OCI-LY1 (cell line): ENCODE results near the gene INS.

Source experiments
- EZH2 ChIP-seq: fragments of 200-600 bp; sonication (generic), shearing (Covaris generic); IDR thresholded peaks from 2 replicates; pipeline ENCODE4 v1.8.0; 2017; ENCODE audit warnings: borderline replicate concordance, mixed run types, mild to moderate bottlenecking, antibody characterized with exemption, low read length, moderate library complexity, mixed read lengths
- TF ChIP-seq, protein P1 (sequence below): fragments of 200-600 bp; sonication (generic), shearing (Covaris generic); IDR thresholded peaks from 2 replicates; pipeline ENCODE4 v1.5.1; 2017; ENCODE audit warnings: mild to moderate bottlenecking, antibody characterized with exemption, low read length, moderate library complexity, mixed read lengths

DNA sequence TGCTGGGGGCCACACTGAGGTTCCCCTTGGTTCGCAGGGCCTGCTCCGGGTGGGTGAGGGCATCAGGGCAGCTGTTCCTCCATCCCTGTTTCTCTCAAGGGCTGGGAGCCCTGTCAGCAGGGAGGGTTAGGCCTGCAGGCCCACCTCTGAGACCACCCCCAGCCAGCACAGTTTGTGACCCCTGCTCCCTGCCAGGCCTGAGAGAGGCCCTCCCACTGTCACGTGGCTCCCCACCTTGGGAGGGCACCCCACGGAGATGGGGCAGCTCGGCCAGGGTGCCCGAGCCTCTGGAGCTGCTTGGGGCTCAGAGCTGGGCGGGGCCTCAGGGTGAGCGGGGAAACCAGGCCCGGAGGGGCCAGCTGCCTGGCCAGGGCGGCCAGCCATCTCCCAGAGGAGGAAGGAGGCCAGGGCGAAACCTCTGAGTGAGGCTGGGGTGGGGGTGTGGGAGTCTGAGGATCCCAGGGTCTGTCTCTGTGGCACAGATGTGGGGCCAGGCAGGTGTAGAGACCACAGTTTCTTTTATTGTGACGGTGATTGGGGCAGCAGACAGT lies 2.5 kb upstream of the INS start:
- TF ChIP-seq, protein P1, sequence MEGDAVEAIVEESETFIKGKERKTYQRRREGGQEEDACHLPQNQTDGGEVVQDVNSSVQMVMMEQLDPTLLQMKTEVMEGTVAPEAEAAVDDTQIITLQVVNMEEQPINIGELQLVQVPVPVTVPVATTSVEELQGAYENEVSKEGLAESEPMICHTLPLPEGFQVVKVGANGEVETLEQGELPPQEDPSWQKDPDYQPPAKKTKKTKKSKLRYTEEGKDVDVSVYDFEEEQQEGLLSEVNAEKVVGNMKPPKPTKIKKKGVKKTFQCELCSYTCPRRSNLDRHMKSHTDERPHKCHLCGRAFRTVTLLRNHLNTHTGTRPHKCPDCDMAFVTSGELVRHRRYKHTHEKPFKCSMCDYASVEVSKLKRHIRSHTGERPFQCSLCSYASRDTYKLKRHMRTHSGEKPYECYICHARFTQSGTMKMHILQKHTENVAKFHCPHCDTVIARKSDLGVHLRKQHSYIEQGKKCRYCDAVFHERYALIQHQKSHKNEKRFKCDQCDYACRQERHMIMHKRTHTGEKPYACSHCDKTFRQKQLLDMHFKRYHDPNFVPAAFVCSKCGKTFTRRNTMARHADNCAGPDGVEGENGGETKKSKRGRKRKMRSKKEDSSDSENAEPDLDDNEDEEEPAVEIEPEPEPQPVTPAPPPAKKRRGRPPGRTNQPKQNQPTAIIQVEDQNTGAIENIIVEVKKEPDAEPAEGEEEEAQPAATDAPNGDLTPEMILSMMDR = no peak
- no peak for TF ChIP-seq EZH2
